HepG2 (cell line): Measurements from ENCODE around the gene RPUSD4. TPM values are rescaled to one million over a fixed set of nuclear protein-coding genes. Genes with fewer than 3 reads are reported as not detected.

Experiments used
- ARID2 ChIP-seq: sonication (generic); formaldehyde crosslinking; IDR thresholded peaks from 2 replicates; pipeline ENCODE4 v1.8.1; 2022; ENCODE audit warnings: mild to moderate bottlenecking, missing genetic modification reagents, borderline replicate concordance
- CBFB ChIP-seq: sonication (generic); formaldehyde crosslinking; IDR thresholded peaks from 2 replicates; pipeline ENCODE4 v1.4.0; 2020; ENCODE audit warnings: missing genetic modification reagents
- CBX1 ChIP-seq: IDR thresholded peaks from one replicate; pipeline ENCODE4 v1.6.1; 2016; ENCODE audit warnings: antibody characterized with exemption, low read depth
- CCDC6 ChIP-seq: sonication (generic); formaldehyde crosslinking; IDR thresholded peaks from 2 replicates; pipeline ENCODE4 v1.8.1; 2022; ENCODE audit warnings: mild to moderate bottlenecking, missing genetic modification reagents, moderate library complexity
- CHD4 ChIP-seq: fragments of 200-600 bp; sonication (generic); IDR thresholded peaks from 2 replicates; pipeline ENCODE4 v1.7.0; 2017; ENCODE audit warnings: mild to moderate bottlenecking, low read length, borderline replicate concordance
- EED ChIP-seq: sonication (generic); formaldehyde crosslinking; IDR thresholded peaks from 2 replicates; pipeline ENCODE4 v1.5.0; 2020; ENCODE audit warnings: mild to moderate bottlenecking, missing genetic modification reagents
- FOSL2 ChIP-seq: sonication (generic); formaldehyde crosslinking; IDR thresholded peaks from 2 replicates; pipeline ENCODE4 v1.4.0; 2020; ENCODE audit warnings: missing genetic modification reagents
- GRHL1 ChIP-seq: sonication (generic); formaldehyde crosslinking; conservative IDR thresholded peaks from 2 replicates; pipeline ENCODE4 v1.8.0; 2022; ENCODE audit warnings: missing genetic modification reagents
- HNF4G ChIP-seq, 2 experiments: sonication (generic) in 1 of 2; formaldehyde crosslinking in 1 of 2; IDR thresholded peaks; 2 replicates each; pipeline versions ENCODE4 v1.4.0 to v1.6.1; 2011 to 2020; ENCODE audit warnings: borderline replicate concordance in 2 of 2, low read depth in 2 of 2, mild to moderate bottlenecking in 2 of 2, low read length in 1 of 2, missing genetic modification reagents in 1 of 2, moderate library complexity in 1 of 2
- KLF15 ChIP-seq: sonication (generic); formaldehyde crosslinking; IDR thresholded peaks from 2 replicates; pipeline ENCODE4 v1.8.1; 2023; ENCODE audit warnings: borderline replicate concordance, mild to moderate bottlenecking, inconsistent platforms, missing genetic modification reagents, mixed read lengths
- KLF9 ChIP-seq: IDR thresholded peaks from 2 replicates; pipeline ENCODE4 v1.6.1; 2016; ENCODE audit warnings: low read depth
- LCORL ChIP-seq, 2 experiments: fragments of 450-650 bp in 1 of 2; sonication (generic) in 1 of 2; formaldehyde crosslinking in 1 of 2; IDR thresholded peaks; 2 replicates each; pipeline versions ENCODE4 v1.5.0 to v1.6.1; 2017 to 2020; ENCODE audit warnings: antibody characterized with exemption in 1 of 2, missing genetic modification reagents in 1 of 2
- MAFF ChIP-seq: IDR thresholded peaks from 2 replicates; pipeline ENCODE4 v1.6.1; 2011; ENCODE audit warnings: low read depth, low read length, improper control_type of control experiment
- MED8 ChIP-seq: sonication (generic); formaldehyde crosslinking; IDR thresholded peaks from 2 replicates; pipeline ENCODE4 v1.8.1; 2023; ENCODE audit warnings: mild to moderate bottlenecking, missing genetic modification reagents; ENCODE audit not compliant: insufficient replicate concordance
- MEF2D ChIP-seq: sonication (generic); formaldehyde crosslinking; IDR thresholded peaks from 2 replicates; pipeline ENCODE4 v1.5.1; 2020; ENCODE audit warnings: mild to moderate bottlenecking, missing genetic modification reagents
- NFE2L2 ChIP-seq: fragments of 150-350 bp; IDR thresholded peaks from 2 replicates; pipeline ENCODE4 v1.6.1; 2014; ENCODE audit warnings: low read length
- PITX1 ChIP-seq: sonication (generic); formaldehyde crosslinking; IDR thresholded peaks from 2 replicates; pipeline ENCODE4 v1.5.1; 2020; ENCODE audit warnings: mild to moderate bottlenecking, missing genetic modification reagents
- POLR2G ChIP-seq: fragments of 200-400 bp; formaldehyde crosslinking; IDR thresholded peaks from 2 replicates; pipeline ENCODE4 v1.6.1; 2018; ENCODE audit warnings: mild to moderate bottlenecking, low read depth, low read length, moderate library complexity
- TCF12 ChIP-seq, 2 experiments: fragments of 450-650 bp in 1 of 2; sonication (generic) in 1 of 2; formaldehyde crosslinking in 1 of 2; IDR thresholded peaks; 2 replicates each; pipeline versions ENCODE4 v1.6.1 to v1.8.0; 2017 to 2022; ENCODE audit warnings: antibody characterized with exemption in 1 of 2, mild to moderate bottlenecking in 1 of 2, missing genetic modification reagents in 1 of 2, moderate library complexity in 1 of 2
- THYN1 ChIP-seq: sonication (generic); formaldehyde crosslinking; IDR thresholded peaks from 2 replicates; pipeline ENCODE4 v1.8.1; 2023; ENCODE audit warnings: low read depth, mild to moderate bottlenecking, moderate library complexity, missing genetic modification reagents, borderline replicate concordance
- TMF1 ChIP-seq: sonication (generic); formaldehyde crosslinking; IDR thresholded peaks from 2 replicates; pipeline ENCODE4 v1.8.1; 2022; ENCODE audit warnings: low read depth, missing genetic modification reagents
- ZKSCAN1 ChIP-seq: fragments of 150-350 bp; IDR thresholded peaks from 2 replicates; pipeline ENCODE4 v1.6.1; 2014; ENCODE audit warnings: low read length
- ZNF224 ChIP-seq: sonication (generic); formaldehyde crosslinking; IDR thresholded peaks from 2 replicates; pipeline ENCODE4 v1.5.0; 2020; ENCODE audit warnings: mild to moderate bottlenecking, missing genetic modification reagents
- ZNF235 ChIP-seq: sonication (generic); formaldehyde crosslinking; IDR thresholded peaks from 2 replicates; pipeline ENCODE4 v1.8.1; 2023; ENCODE audit warnings: mild to moderate bottlenecking, missing genetic modification reagents, borderline replicate concordance
- ZNF276 ChIP-seq: sonication (generic); formaldehyde crosslinking; IDR thresholded peaks from 2 replicates; pipeline ENCODE4 v1.4.0; 2020; ENCODE audit warnings: mild to moderate bottlenecking, low read depth, missing genetic modification reagents
- ZNF563 ChIP-seq: sonication (generic); formaldehyde crosslinking; IDR thresholded peaks from 2 replicates; pipeline ENCODE4 v1.8.0; 2022; ENCODE audit warnings: mild to moderate bottlenecking, moderate library complexity, missing genetic modification reagents
- ZNF644 ChIP-seq: IDR thresholded peaks from 2 replicates; pipeline ENCODE4 v1.6.1; 2016; ENCODE audit warnings: low read depth
- polyA plus RNA-seq, 8 experiments: library from polyadenylated mRNA; depleted of rRNA in 3 of 8; stranded (reverse) in 7 of 8; unstranded in 1 of 8; fragments of >200 nt; fragmentation: Illumina TruSeq in 4 of 8; extraction: Trizol in 4 of 8; gene quantifications; 2 replicates each; pipeline versions ENCODE4 v1.2.1 to v1.2.3, GENCODE V29; 2011 to 2016; ENCODE audit warnings: low read depth in 4 of 8, missing spikeins in 1 of 8, mixed read lengths in 1 of 8; ENCODE audit not compliant: insufficient read depth in 1 of 8
- total RNA-seq, 5 experiments: library from RNA; depleted of rRNA; stranded (reverse); fragments of >200 nt; fragmentation: Illumina TruSeq; extraction: Trizol; gene quantifications; 2 replicates each; pipeline ENCODE4 v1.2.3, GENCODE V29; 2016; ENCODE audit warnings: low read depth in 1 of 5

RPUSD4 gene
- total and polyA plus RNA-seq, 2 of the 13 experiments (the other 11 are each of a cell fraction or from before 2014, with no cell fraction given), result 45.0 to 52.9 TPM

- no peak for TF ChIP-seq LCORL (IDR thresholded peaks at IDR 0.05)
- TF ChIP-seq LCORL (CRISPR knock-in tag; IDR thresholded peaks at IDR 0.05), result peak; percentile 65
- no peak for TF ChIP-seq ARID2 (CRISPR knock-in tag)
- TF ChIP-seq CHD4, result no peak; the same call in 1 of the 2 replicates
- TF ChIP-seq ZNF644 (CRISPR knock-in tag), result no peak
- no peak for TF ChIP-seq KLF9
- peak; percentile 89 for TF ChIP-seq HNF4G (IDR thresholded peaks at IDR 0.05; ENCODE audit: borderline replicate concordance, low read depth, low read length)
- peak; percentile 80 for TF ChIP-seq HNF4G (CRISPR knock-in tag; IDR thresholded peaks at IDR 0.05; ENCODE audit: borderline replicate concordance, low read depth)
- TF ChIP-seq ZNF276 (CRISPR knock-in tag), result 0 out of 2 replicates have a peak, but pooled peaks have one; percentile 50
- no peak for TF ChIP-seq GRHL1 (CRISPR knock-in tag)
- TF ChIP-seq MED8 (CRISPR knock-in tag), result peak; percentile 53
- no peak for TF ChIP-seq MEF2D
- peak; percentile 30 for TF ChIP-seq CBX1
- 0 out of 2 replicates have a peak, but pooled peaks have one; percentile 30 for TF ChIP-seq TMF1 (CRISPR knock-in tag)
- peak; percentile 14; the same call in 1 of the 2 replicates for TF ChIP-seq FOSL2 (CRISPR knock-in tag)
- no peak; the same call in 1 of the 2 replicates for TF ChIP-seq CCDC6
- TF ChIP-seq EED, result no peak
- TF ChIP-seq KLF15, result no peak
- TF ChIP-seq ZKSCAN1, result no peak
- no peak for TF ChIP-seq ZNF235 (CRISPR knock-in tag)
- TF ChIP-seq CBFB (CRISPR knock-in tag), result no peak
- TF ChIP-seq THYN1, result no peak
- TF ChIP-seq POLR2G, result peak; percentile 71
- peak; percentile 64 for TF ChIP-seq PITX1 (CRISPR knock-in tag)
- no peak for TF ChIP-seq ZNF224
- no peak for TF ChIP-seq MAFF
- no peak; the same call in 1 of the 2 replicates for TF ChIP-seq ZNF563
- TF ChIP-seq NFE2L2, result no peak
- TF ChIP-seq TCF12 (IDR thresholded peaks at IDR 0.05), result no peak
- 0 out of 2 replicates have a peak, but pooled peaks have one; percentile 36 for TF ChIP-seq TCF12 (CRISPR knock-in tag; IDR thresholded peaks at IDR 0.05)
These were observed 24.5 kb downstream of the RPUSD4 start (continued) for GRCh38 chr11:126186708-126187529.
